H9 (cell line): ENCODE measurements around the gene NOD1. TPM values are rescaled to one million over a fixed set of nuclear protein-coding genes. Genes with fewer than 3 reads are reported as not detected.

Source experiments
- DNase-seq: peaks from one replicate; pipeline ENCODE4 v3.0.0-alpha.2; 2017
- H2AFZ ChIP-seq: one replicate; pipeline ENCODE4 v1.6.1; 2013; ENCODE audit warnings: mild to moderate bottlenecking, low read length, control low read depth, moderate library complexity
- H2AK5ac ChIP-seq: 2 replicates; pipeline ENCODE4 v1.6.1; 2013; ENCODE audit warnings: low read length, control low read depth, mixed read lengths; ENCODE audit not compliant: insufficient read length
- H2BK120ac ChIP-seq: one replicate; pipeline ENCODE4 v1.6.1; 2013; ENCODE audit warnings: low read depth, mild to moderate bottlenecking, low read length, control low read depth, inconsistent platforms; ENCODE audit not compliant: poor library complexity, severe bottlenecking
- H2BK12ac ChIP-seq: 2 replicates; pipeline ENCODE4 v1.6.1; 2013; ENCODE audit warnings: low read length, control low read depth, mixed read lengths, low read depth; ENCODE audit not compliant: insufficient read length
- H2BK15ac ChIP-seq: 2 replicates; pipeline ENCODE4 v1.6.1; 2013; ENCODE audit warnings: low read depth, low read length, control low read depth
- H2BK20ac ChIP-seq: one replicate; pipeline ENCODE4 v1.6.1; 2013; ENCODE audit warnings: low read depth, mild to moderate bottlenecking, low read length, control low read depth, inconsistent platforms; ENCODE audit not compliant: poor library complexity, severe bottlenecking
- H2BK5ac ChIP-seq: 2 replicates; pipeline ENCODE4 v1.6.1; 2013; ENCODE audit warnings: low read length, control low read depth, mixed read lengths; ENCODE audit not compliant: insufficient read length
- H3K14ac ChIP-seq: 2 replicates; pipeline ENCODE4 v1.6.1; 2013; ENCODE audit warnings: low read length, control low read depth; ENCODE audit not compliant: insufficient read depth
- H3K18ac ChIP-seq: 2 replicates; pipeline ENCODE4 v1.6.1; 2013; ENCODE audit warnings: low read depth, mild to moderate bottlenecking, mixed read lengths, low read length, control low read depth; ENCODE audit not compliant: insufficient read length
- H3K23ac ChIP-seq: 2 replicates; pipeline ENCODE4 v1.6.1; 2013; ENCODE audit warnings: low read length, control low read depth, mixed read lengths, low read depth; ENCODE audit not compliant: insufficient read length
- H3K23me2 ChIP-seq: 2 replicates; pipeline ENCODE4 v1.6.1; 2013; ENCODE audit warnings: low read depth, mild to moderate bottlenecking, mixed read lengths, low read length, control low read depth; ENCODE audit not compliant: insufficient read length, poor library complexity, severe bottlenecking
- H3K27ac ChIP-seq: 2 replicates; pipeline ENCODE4 v1.5.1; 2013; ENCODE audit warnings: low read length, control low read depth, mixed read lengths, low read depth; ENCODE audit not compliant: insufficient read length
- H3K27me3 ChIP-seq: 2 replicates; pipeline ENCODE4 v1.6.1; 2013; ENCODE audit warnings: low read length, control low read depth, inconsistent platforms; ENCODE audit not compliant: insufficient read depth
- H3K4ac ChIP-seq: 2 replicates; pipeline ENCODE4 v1.6.1; 2013; ENCODE audit warnings: low read depth, mild to moderate bottlenecking, control low read depth, inconsistent platforms, low read length, moderate library complexity
- H3K4me1 ChIP-seq: 2 replicates; pipeline ENCODE4 v1.6.1; 2013; ENCODE audit warnings: low read length, control low read depth, inconsistent platforms; ENCODE audit not compliant: insufficient read depth
- H3K4me2 ChIP-seq: 2 replicates; pipeline ENCODE4 v1.6.1; 2013; ENCODE audit warnings: low read length, control low read depth, mixed read lengths; ENCODE audit not compliant: insufficient read length, insufficient read depth
- H3K56ac ChIP-seq: 2 replicates; pipeline ENCODE4 v1.6.1; 2013; ENCODE audit warnings: low read depth, mild to moderate bottlenecking, mixed read lengths, low read length, control low read depth; ENCODE audit not compliant: insufficient read length
- H3K79me1 ChIP-seq: 2 replicates; pipeline ENCODE4 v1.6.1; 2013; ENCODE audit warnings: low read depth, mild to moderate bottlenecking, moderate library complexity, low read length, control low read depth, inconsistent platforms; ENCODE audit not compliant: insufficient read depth, poor library complexity, severe bottlenecking
- H3K79me2 ChIP-seq: 2 replicates; pipeline ENCODE4 v1.6.1; 2013; ENCODE audit warnings: low read length, control low read depth, inconsistent platforms; ENCODE audit not compliant: insufficient read depth
- H3K9ac ChIP-seq: 2 replicates; pipeline ENCODE4 v1.6.1; 2013; ENCODE audit warnings: low read length, control low read depth, mixed read lengths; ENCODE audit not compliant: insufficient read length; ENCODE audit errors: extremely low read depth
- H3K9me3 ChIP-seq: one replicate; pipeline ENCODE4 v1.6.1; 2013; ENCODE audit warnings: low read depth, low read length, inconsistent platforms; ENCODE audit not compliant: control insufficient read depth
- H3T11ph ChIP-seq: one replicate; pipeline ENCODE4 v1.6.1; 2013; ENCODE audit warnings: mild to moderate bottlenecking, low read length, control low read depth, inconsistent platforms
- H4K20me1 ChIP-seq: one replicate; pipeline ENCODE4 v1.6.1; 2013; ENCODE audit not compliant: control insufficient read depth, insufficient read length, insufficient read depth
- H4K5ac ChIP-seq: 2 replicates; pipeline ENCODE4 v1.6.1; 2013; ENCODE audit warnings: low read depth, mild to moderate bottlenecking, mixed read lengths, low read length, control low read depth; ENCODE audit not compliant: insufficient read length
- H4K8ac ChIP-seq: replicated peaks from 2 replicates; pipeline ENCODE4 v1.6.1; 2013; ENCODE audit warnings: low read length, control low read depth, mixed read lengths, low read depth; ENCODE audit not compliant: insufficient read length
- H4K91ac ChIP-seq: 2 replicates; pipeline ENCODE4 v1.6.1; 2013; ENCODE audit warnings: low read depth, mild to moderate bottlenecking, moderate library complexity, mixed read lengths, low read length, control low read depth; ENCODE audit not compliant: insufficient read length
- H3K27ac Mint-ChIP-seq, 3 experiments: 2 replicates in 2 of 3; 3 replicates in 1 of 3; pipeline ENCODE4 v1.8.0; 2020 to 2021; ENCODE audit warnings: mixed read lengths in 3 of 3, mild to moderate bottlenecking in 1 of 3, moderate library complexity in 1 of 3
- H3K27me3 Mint-ChIP-seq: 2 replicates; pipeline ENCODE4 v1.8.0; 2021; ENCODE audit warnings: low read depth, mild to moderate bottlenecking, moderate library complexity, mixed read lengths
- H3K36me3 Mint-ChIP-seq, 3 experiments: 2 replicates in 2 of 3; 3 replicates in 1 of 3; pipeline ENCODE4 v1.8.0; 2020 to 2021; ENCODE audit warnings: low read depth in 3 of 3, mixed read lengths in 3 of 3; ENCODE audit not compliant: insufficient read depth in 1 of 3
- H3K4me1 Mint-ChIP-seq, 2 experiments: 2 replicates each; pipeline ENCODE4 v1.8.0; 2020; ENCODE audit warnings: mixed read lengths in 2 of 2
- H3K4me3 Mint-ChIP-seq, 2 experiments: 2 replicates in 1 of 2; 3 replicates in 1 of 2; pipeline ENCODE4 v1.8.0; 2020 to 2021; ENCODE audit warnings: mild to moderate bottlenecking in 2 of 2, mixed read lengths in 2 of 2, moderate library complexity in 1 of 2
- H3K9me3 Mint-ChIP-seq, 2 experiments: 2 replicates in 1 of 2; 3 replicates in 1 of 2; pipeline ENCODE4 v1.8.0; 2020; ENCODE audit warnings: mild to moderate bottlenecking in 2 of 2, mixed read lengths in 2 of 2, moderate library complexity in 1 of 2
- CTCF ChIP-seq: fragments of 200-600 bp; sonication (generic); conservative IDR thresholded peaks from 3 replicates; pipeline ENCODE4 v1.8.0; 2021; ENCODE audit warnings: antibody characterized with exemption, mild to moderate bottlenecking
- WGBS: extraction: QIAGEN DNeasy Blood & Tissue Kit; methylation state at CpG from one replicate; pipeline ENCODE4 v1.1.7; 2013; ENCODE audit warnings: missing lambda C conversion rate, low lambda C conversion rate, mixed read lengths; ENCODE audit not compliant: insufficient read length; ENCODE audit errors: extremely low coverage; 5-methylcytosine and 5-hydroxymethylcytosine counted together
- total RNA-seq: library from RNA; stranded (reverse); gene quantifications from 2 replicates; pipeline ENCODE4 v1.2.1, GENCODE V29; 2021

Gene NOD1
- total RNA-seq, 1 experiment from 2014 or later, result 5.3 TPM

GRCh38 chr7:30396389-30396788 is 82.2 kb downstream of the NOD1 start:
- H3K79me1 ChIP-seq, result no peaks in the 10 kb centered on the region
- no peak for DNase-seq
- no CpG with 5 or more reads among the region's 7 CpGs for WGBS
- Mint-ChIP-seq H3K9me3 (no peaks in the 10 kb centered on the region), H3K36me3 (no peaks in the 10 kb centered on the region; a peak in 1 of 7 replicates), H3K4me3 (no peak overlapping the region), H3K27ac (peak overlapping the region in 1 of 3 experiments; percentile 38; a peak in 1 of 7 replicates), H3K27me3 (no peaks in the 10 kb centered on the region), H3K4me1 (peaks cover 15 to 20% of the 10 kb centered on the region in 2 experiments)
- no peak overlapping the region for H2BK15ac ChIP-seq
- peaks cover 5% of the 10 kb centered on the region; the same call in 1 of the 2 replicates for H3K4me1 ChIP-seq
- no peaks in the 10 kb centered on the region for H4K20me1 ChIP-seq
- H2AFZ ChIP-seq, result no peak overlapping the region
- H3K4me2 ChIP-seq, result no peak overlapping the region
- no peak overlapping the region for H3T11ph ChIP-seq
- no peak overlapping the region for H3K4ac ChIP-seq
- peak; percentile 44; the same call in 2 of the 3 replicates for TF ChIP-seq CTCF
- H4K91ac ChIP-seq, result no peak overlapping the region
- H4K5ac ChIP-seq, result no peak overlapping the region
- H4K8ac ChIP-seq, result no peak overlapping the region
- H2BK5ac ChIP-seq, result no peak overlapping the region
- no peak overlapping the region for H3K56ac ChIP-seq
- H2BK12ac ChIP-seq, result no peak overlapping the region
- no peak overlapping the region for H3K23ac ChIP-seq
- no peak overlapping the region for H3K18ac ChIP-seq
- no peaks in the 10 kb centered on the region for H3K23me2 ChIP-seq
- H3K9ac ChIP-seq, result no peak overlapping the region
- no peaks in the 10 kb centered on the region for H3K27me3 ChIP-seq
- H2BK20ac ChIP-seq, result no peak overlapping the region
- H2AK5ac ChIP-seq, result no peak overlapping the region
- H3K27ac ChIP-seq, result no peak overlapping the region
- no peaks in the 10 kb centered on the region for H3K9me3 ChIP-seq
- no peak overlapping the region for H2BK120ac ChIP-seq
- H3K79me2 ChIP-seq, result no peaks in the 10 kb centered on the region
- H3K14ac ChIP-seq, result no peak overlapping the region
